Measurements from ENCODE around the gene HMHB1. TPM values are rescaled to one million over a fixed set of nuclear protein-coding genes. Genes with fewer than 3 reads are reported as not detected.

HMHB1 gene
- total RNA-seq, 1 donor from 2014 or later: not detected

GRCh38 chr5:143850050-143850683 is 38.2 kb downstream of the HMHB1 start:
- no peak for ATAC-seq
- no peak for DNase-seq
- intact Hi-C loops (cut with micrococcal nuclease): no loop called here

GRCh38 chr5:143851383-143851782 is 39.4 kb downstream of the HMHB1 start:
- DNase-seq (no peak), ATAC-seq (no peak)
- intact Hi-C loops (cut with micrococcal nuclease): no loop called here

GRCh38 chr5:143860211-143860610 is 48.2 kb downstream of the HMHB1 start:
- no peak for DNase-seq
- intact Hi-C loops (cut with micrococcal nuclease): no loop called here
- ATAC-seq: no peak

- intact Hi-C loops (cut with micrococcal nuclease): no loop called here
- DNase-seq: no peak
- no peak for ATAC-seq
Observed at GRCh38 chr5:143862271-143862670, 50.3 kb downstream of the HMHB1 start.

GRCh38 chr5:143865426-143866025 is 53.6 kb downstream of the HMHB1 start:
- no peak for DNase-seq
- intact Hi-C loops (cut with micrococcal nuclease): no loop called here
- ATAC-seq: no peak

All from left ventricle myocardium superior (tissue), 1 donor.